ENCODE data around the gene HTR1E. TPM values are rescaled to one million over a fixed set of nuclear protein-coding genes. Genes with fewer than 3 reads are reported as not detected.

HTR1E gene
- total and polyA plus RNA-seq, 10 of the 15 experiments (the other 5 are each of a cell fraction or from before 2014, with no cell fraction given) = not detected

- TF ChIP-seq DPF2 (IDR thresholded peaks at IDR 0.05) = no peak
- TF ChIP-seq CBX3 (IDR thresholded peaks at IDR 0.05; ENCODE audit: borderline replicate concordance, low read depth) = no peak
- no peak for TF ChIP-seq MLLT1 (IDR thresholded peaks at IDR 0.05)
Measured at GRCh38 chr6:86973088-86973487, 35.8 kb downstream of the HTR1E start (continued).

GRCh38 chr6:86978251-86978650 is 40.9 kb downstream of the HTR1E start:
- H3K27ac ChIP-seq (ENCODE audit: control insufficient read depth, insufficient read depth) = no peak overlapping the region
- no peak for ATAC-seq
- no peaks in the 10 kb centered on the region for H3K9me3 ChIP-seq (replicated peaks; ENCODE audit: control insufficient read depth, insufficient read depth, low read length)
- POLR2A ChIA-PET = no interaction called here
- no peak for FAIRE-seq
- SMC1A ChIA-PET (ENCODE audit: uncharacterized antibody, unreplicated experiment) = no interaction called here
- intact Hi-C loops (cut with micrococcal nuclease; ENCODE audit: unreplicated experiment) = no loop called here
- DNase-seq (ENCODE audit: low read depth, low spot score) = no peak
- no peak overlapping the region for H2AFZ ChIP-seq (ENCODE audit: control insufficient read depth, low read depth, low read length)
- no peak overlapping the region for H3K9ac ChIP-seq (ENCODE audit: control insufficient read depth, insufficient read depth, low read length)
- no peaks in the 10 kb centered on the region for H3K36me3 ChIP-seq (ENCODE audit: control insufficient read depth in 2 of 2, insufficient read depth in 2 of 2, low read length in 1 of 2)
- no peak overlapping the region for H3K4me2 ChIP-seq (ENCODE audit: control insufficient read depth, insufficient read depth)
- no peak overlapping the region for H3K4me3 ChIP-seq
- in situ Hi-C loops (cut with MboI) = no loop called here
- RAD21 ChIA-PET (ENCODE audit: unreplicated experiment) = no interaction called here
- H4K20me1 ChIP-seq (ENCODE audit: control insufficient read depth, insufficient read depth) = no peaks in the 10 kb centered on the region
- H3K79me2 ChIP-seq (ENCODE audit: control insufficient read depth, insufficient read depth, low read length) = no peaks in the 10 kb centered on the region
- BruUV-seq (replicated peaks) = no TSS peak
- 30% methylated on average over 2 of the region's 2 CpGs for WGBS (ENCODE audit: insufficient coverage, insufficient replicate concordance, low lambda C conversion rate, missing lambda C conversion rate)
- H3K4me1 ChIP-seq (ENCODE audit: control insufficient read depth, insufficient read depth, low read length) = no peaks in the 10 kb centered on the region
- H3K27me3 ChIP-seq (replicated peaks in 1 of 2; ENCODE audit: control insufficient read depth in 2 of 2, insufficient read depth in 2 of 2, low read length in 1 of 2) = no peaks in the 10 kb centered on the region; a peak in 2 of 4 replicates
- CTCF ChIA-PET = interaction anchor here (0.6 kb wide), 1 partner anchor 53 kb away, joined by 3 read pairs; no protein-coding TSS in a partner anchor
- no peak for TF ChIP-seq ZNF592 (IDR thresholded peaks at IDR 0.05)
- TF ChIP-seq EED (IDR thresholded peaks at IDR 0.05; ENCODE audit: low read depth) = no peak
- no peak for TF ChIP-seq PBX3 (IDR thresholded peaks at IDR 0.05; ENCODE audit: insufficient replicate concordance, low read depth, low read length)
- TF ChIP-seq NRF1 (conservative IDR thresholded peaks at IDR 0.05; ENCODE audit: low read depth, low read length) = no peak
- TF ChIP-seq YBX1 (IDR thresholded peaks at IDR 0.05) = no peak
- no peak for TF ChIP-seq MTA2 (IDR thresholded peaks at IDR 0.05; ENCODE audit: low read depth)
- no peak for TF ChIP-seq RELB (IDR thresholded peaks at IDR 0.05; ENCODE audit: low read depth)
- TF ChIP-seq KDM1A (IDR thresholded peaks at IDR 0.05; ENCODE audit: borderline replicate concordance) = no peak
- TF ChIP-seq RFX5 (IDR thresholded peaks at IDR 0.05; ENCODE audit: low read depth, low read length) = no peak
- TF ChIP-seq MYB (IDR thresholded peaks at IDR 0.05; ENCODE audit: borderline replicate concordance, low read depth, low read length) = no peak
- no peak for TF ChIP-seq HCFC1 (IDR thresholded peaks at IDR 0.05; ENCODE audit: low read length)

All from GM12878 (cell line).